ENCODE measurements around the gene MBNL1.
"Not testable (repeated sequence)": the region's sequence is repeated elsewhere in the genome, so short reads cannot be mapped to it uniquely, and the experiment has no call there.

GRCh38 chr3:152372633-152373032 lies 103.9 kb downstream of the MBNL1 start:
- not testable (repeated sequence) for TF ChIP-seq CTCF (conservative IDR thresholded peaks at IDR 0.05; ENCODE audit: low read depth, low read length); EZH2 (IDR thresholded peaks at IDR 0.05; ENCODE audit: borderline replicate concordance, low read depth, low read length, poor library complexity, severe bottlenecking)
